Ovary (tissue), 9 donors: ENCODE results near the gene RCAN3. TPM values are rescaled to one million over a fixed set of nuclear protein-coding genes. Genes with fewer than 3 reads are reported as not detected.
A peak's percentile ranks its signal among the peaks of the same experiment; 100 is the strongest.

Source experiments
- DNase-seq, 5 donors: peaks; one replicate each; pipeline ENCODE4 v3.0.0-alpha.2; 2019 to 2020
- H3K27ac ChIP-seq, 2 donors: fragments of 200-600 bp; one replicate each; pipeline versions ENCODE4 v1.5.1 to v1.8.0; 2019 to 2022
- H3K27me3 ChIP-seq: fragments of 200-600 bp; one replicate; pipeline ENCODE4 v1.8.0; 2022
- H3K36me3 ChIP-seq: fragments of 200-600 bp; sonication (generic); one replicate; pipeline ENCODE4 v1.5.1; 2019
- H3K4me1 ChIP-seq: one replicate; pipeline ENCODE4 v1.8.1; 2013; ENCODE audit warnings: mild to moderate bottlenecking, moderate library complexity; ENCODE audit not compliant: insufficient read depth
- H3K4me3 ChIP-seq: fragments of 200-600 bp; sonication (generic); one replicate; pipeline ENCODE4 v1.5.1; 2017
- H3K9me3 ChIP-seq, 2 donors: fragments of 200-600 bp in 1 of 2; sonication (generic) in 1 of 2; one replicate each; pipeline versions ENCODE4 v1.5.1 to v1.8.1; 2013 to 2019; ENCODE audit warnings: mild to moderate bottlenecking in 1 of 2, moderate library complexity in 1 of 2
- CTCF ChIP-seq, 3 donors: fragments of 450-650 bp in 2 of 3; fragments of 200-600 bp in 1 of 3; IDR thresholded peaks; one replicate each; pipeline versions ENCODE4 v1.5.1 to v1.8.0; 2016 to 2022; ENCODE audit warnings: antibody characterized with exemption in 3 of 3, mild to moderate bottlenecking in 1 of 3
- EP300 ChIP-seq: sonication (generic); formaldehyde crosslinking; IDR thresholded peaks from one replicate; pipeline ENCODE4 v1.6.1; 2017; ENCODE audit warnings: antibody characterized with exemption
- POLR2A ChIP-seq: fragments of 450-650 bp; IDR thresholded peaks from one replicate; pipeline ENCODE4 v1.6.1; 2017; ENCODE audit warnings: antibody characterized with exemption, mild to moderate bottlenecking, moderate library complexity
- WGBS, 3 donors: extraction: QIAGEN DNeasy Blood & Tissue Kit in 1 of 3; methylation state at CpG; one replicate each; pipeline versions ENCODE4 v1.1.5 to v1.1.7; 2013 to 2017; 5-methylcytosine and 5-hydroxymethylcytosine counted together
- intact Hi-C, 4 donors: fragments of 100-400 bp; cut with DNase I; formaldehyde crosslinking; loops; one replicate each; pipeline versions ENCODE4 v1.11.0 to v1.15.1; 2022 to 2023
- polyA plus RNA-seq, 2 donors: library from polyadenylated mRNA; stranded (reverse); fragments of 200-250 nt in 1 of 2; fragments of 350-450 nt in 1 of 2; fragmentation: Illumina TruSeq in 1 of 2; extraction: RNeasy Lipid Tissue Mini Kit (QIAGEN cat#74804) in 1 of 2; gene quantifications; one replicate each; pipeline ENCODE4 v1.2.3, GENCODE V29; 2013 to 2014
- total RNA-seq, 7 donors: library from RNA; depleted of rRNA in 2 of 7; stranded (reverse); fragments of >200 nt in 2 of 7; fragmentation: NEBNext Ultra II Directional in 3 of 7; extraction: Animal tissue kit (Norgen Biotek cat#: 25700) in 3 of 7; gene quantifications; one replicate each; pipeline versions ENCODE4 v1.1.0 to v1.2.4, GENCODE V29; 2016 to 2023
- donor health status: DM: no; HTN: no; CAD: no; lungs with moderate emphysema.
- donor health status: DM: no; HTN: no; CAD: no.
- donor health status: Bipolar disorder and iron deficiency.
- donor health status: DM: yes; HTN: yes; CAD: no.
- donor health status: DM: no; HTN: no; CAD: no.
- donor health status: DM: yes; HTN: yes; CAD: no.

Gene RCAN3
- total and polyA plus RNA-seq, 9 donors, result 0.25 to 12.4 (median 2.1) TPM

- no peak for DNase-seq
- Histone ChIP-seq H3K4me1 (no peaks in the 10 kb centered on the region), H3K36me3 (no peaks in the 10 kb centered on the region), H3K9me3 (no peaks in the 10 kb centered on the region), H3K27me3 (no peaks in the 10 kb centered on the region), H3K4me3 (no peak overlapping the region), H3K27ac (no peak overlapping the region)
- TF ChIP-seq CTCF (IDR thresholded peaks at IDR 0.05) (no peak), EP300 (no peak), POLR2A (no peak)
- WGBS, 3 donors, result 82 to 86% (median 86%) methylated on average over 10 of the region's 10 CpGs
- intact Hi-C loops, result no loop called here
Observed at GRCh38 chr1:24586119-24586518, 83.5 kb downstream of the RCAN3 start.

GRCh38 chr1:24586970-24587820, 84.6 kb downstream of the RCAN3 start:
- no peak for DNase-seq
- intact Hi-C loops, result no loop called here
- no peak overlapping the region for H3K27ac ChIP-seq
- H3K36me3 ChIP-seq, result no peaks in the 10 kb centered on the region
- 37 to 41% (median 40%) methylated on average over 9 of the region's 9 CpGs for WGBS, 3 donors
- TF ChIP-seq POLR2A, result no peak
- TF ChIP-seq CTCF (IDR thresholded peaks at IDR 0.05), result peak in 1 of 3 donors; percentile 21
- no peak overlapping the region for H3K4me3 ChIP-seq
- no peaks in the 10 kb centered on the region for H3K27me3 ChIP-seq
- no peaks in the 10 kb centered on the region for H3K4me1 ChIP-seq
- no peaks in the 10 kb centered on the region for H3K9me3 ChIP-seq

- intact Hi-C loops, result no loop called here
- no peaks in the 10 kb centered on the region for H3K27me3 ChIP-seq
Observed at GRCh38 chr1:24588573-24588972, 85.9 kb downstream of the RCAN3 start.

GRCh38 chr1:24589200-24589599, 86.6 kb downstream of the RCAN3 start:
- Histone ChIP-seq H3K4me3 (no peak overlapping the region), H3K27me3 (no peaks in the 10 kb centered on the region), H3K27ac (no peak overlapping the region), H3K36me3 (no peaks in the 10 kb centered on the region), H3K9me3 (no peaks in the 10 kb centered on the region), H3K4me1 (no peaks in the 10 kb centered on the region)
- no peak for DNase-seq
- intact Hi-C loops, result no loop called here
- 54 to 65% (median 55%) methylated on average over 3 of the region's 3 CpGs for WGBS, 3 donors
- no peak for TF ChIP-seq POLR2A
- TF ChIP-seq CTCF (IDR thresholded peaks at IDR 0.05), result no peak
- no peak for TF ChIP-seq EP300

More at GRCh38 chr1:24588573-24588972, 85.9 kb downstream of the RCAN3 start:
- Histone ChIP-seq H3K4me3 (no peak overlapping the region), H3K27ac (no peak overlapping the region), H3K9me3 (no peaks in the 10 kb centered on the region), H3K36me3 (no peaks in the 10 kb centered on the region), H3K4me1 (no peaks in the 10 kb centered on the region)
- DNase-seq, result no peak
- WGBS, 3 donors, result 27 to 37% (median 36%) methylated on average over 5 of the region's 5 CpGs
- no peak for TF ChIP-seq POLR2A
- no peak for TF ChIP-seq EP300
- no peak for TF ChIP-seq CTCF (IDR thresholded peaks at IDR 0.05)

Other genes with a start within 250 kb of the RCAN3 start
- 1 to 10 TPM in 1 of 7 donors, under 1 TPM in 2, not detected in 4; 0.15 to 1.6 (median 0.48) TPM for gene GRHL3, start 183.5 kb upstream of the RCAN3 start, total RNA-seq
- gene GRHL3, start 183.5 kb upstream of the RCAN3 start, polyA plus RNA-seq, result not detected
- gene STPG1, start 89.1 kb upstream of the RCAN3 start, total RNA-seq, result 10 to 100 TPM in 1 of 7 donors, 1 to 10 TPM in 6; 5.4 to 12.6 (median 7.3) TPM
- gene STPG1, start 89.1 kb upstream of the RCAN3 start, polyA plus RNA-seq, result 1 to 10 TPM; 4.5 to 9.0 TPM
- 10 to 100 TPM in 6 of 7 donors, 1 to 10 TPM in 1; 8.2 to 22.3 (median 13.1) TPM for gene NIPAL3, start 87.0 kb upstream of the RCAN3 start, total RNA-seq
- 10 to 100 TPM in 1 of 2 donors, 1 to 10 TPM in 1; 4.4 to 18.3 TPM for gene NIPAL3, start 87.0 kb upstream of the RCAN3 start, polyA plus RNA-seq
- gene NCMAP, start 53.3 kb downstream of the RCAN3 start, total RNA-seq, result under 1 TPM in 5 of 7 donors, not detected in 2; 0.10 to 0.83 (median 0.46) TPM
- gene NCMAP, start 53.3 kb downstream of the RCAN3 start, polyA plus RNA-seq, result under 1 TPM; 0.01 to 0.17 TPM
- 100 to 1,000 TPM; 108 to 154 (median 123) TPM for gene SRRM1, start 140.5 kb downstream of the RCAN3 start, total RNA-seq
- gene SRRM1, start 140.5 kb downstream of the RCAN3 start, polyA plus RNA-seq, result 100 to 1,000 TPM in 1 of 2 donors, 10 to 100 TPM in 1; 74.9 to 128 TPM
- gene CLIC4, start 242.6 kb downstream of the RCAN3 start, total RNA-seq, result 100 to 1,000 TPM in 5 of 7 donors, 10 to 100 TPM in 2; 73.6 to 185 (median 125) TPM
- gene CLIC4, start 242.6 kb downstream of the RCAN3 start, polyA plus RNA-seq, result 100 to 1,000 TPM in 1 of 2 donors, 10 to 100 TPM in 1; 53.6 to 209 TPM